ENCODE measurements around the gene MAP3K21. TPM values are rescaled to one million over a fixed set of nuclear protein-coding genes. Genes with fewer than 3 reads are reported as not detected.

Gene MAP3K21
- total RNA-seq, 1 donor from 2014 or later, result 5.4 TPM

- peaks cover 24% of the 10 kb centered on the region for H4K20me1 ChIP-seq (ENCODE audit: low read depth)
- peak; percentile 85 for DNase-seq (ENCODE audit: low spot score)
- H3K79me2 ChIP-seq (ENCODE audit: low read depth), result peaks cover 47% of the 10 kb centered on the region
- H3K27me3 Mint-ChIP-seq (ENCODE audit: insufficient read depth, low read depth), result peaks cover 2% of the 10 kb centered on the region
- H3K4me3 Mint-ChIP-seq, result peak within 1 kb of the TSS; percentile 91
- H2AFZ ChIP-seq (replicated peaks), result peak within 1 kb of the TSS; percentile 86
- H3F3A ChIP-seq (ENCODE audit: low read depth), result peaks cover 6% of the 10 kb centered on the region
- H3K9ac ChIP-seq, result no peak within 1 kb of the TSS
- no peaks in the 10 kb centered on the region for H3K36me3 Mint-ChIP-seq
- H3K9me3 ChIP-seq (ENCODE audit: low read depth), result no peaks in the 10 kb centered on the region
- H3K27ac ChIP-seq, result no peak within 1 kb of the TSS
- no peak for TF ChIP-seq EZH2 (IDR thresholded peaks at IDR 0.05)
- TF ChIP-seq, protein P1, sequence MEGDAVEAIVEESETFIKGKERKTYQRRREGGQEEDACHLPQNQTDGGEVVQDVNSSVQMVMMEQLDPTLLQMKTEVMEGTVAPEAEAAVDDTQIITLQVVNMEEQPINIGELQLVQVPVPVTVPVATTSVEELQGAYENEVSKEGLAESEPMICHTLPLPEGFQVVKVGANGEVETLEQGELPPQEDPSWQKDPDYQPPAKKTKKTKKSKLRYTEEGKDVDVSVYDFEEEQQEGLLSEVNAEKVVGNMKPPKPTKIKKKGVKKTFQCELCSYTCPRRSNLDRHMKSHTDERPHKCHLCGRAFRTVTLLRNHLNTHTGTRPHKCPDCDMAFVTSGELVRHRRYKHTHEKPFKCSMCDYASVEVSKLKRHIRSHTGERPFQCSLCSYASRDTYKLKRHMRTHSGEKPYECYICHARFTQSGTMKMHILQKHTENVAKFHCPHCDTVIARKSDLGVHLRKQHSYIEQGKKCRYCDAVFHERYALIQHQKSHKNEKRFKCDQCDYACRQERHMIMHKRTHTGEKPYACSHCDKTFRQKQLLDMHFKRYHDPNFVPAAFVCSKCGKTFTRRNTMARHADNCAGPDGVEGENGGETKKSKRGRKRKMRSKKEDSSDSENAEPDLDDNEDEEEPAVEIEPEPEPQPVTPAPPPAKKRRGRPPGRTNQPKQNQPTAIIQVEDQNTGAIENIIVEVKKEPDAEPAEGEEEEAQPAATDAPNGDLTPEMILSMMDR (IDR thresholded peaks at IDR 0.05), result no peak
- no peak for TF ChIP-seq EZH2phosphoT487 (IDR thresholded peaks at IDR 0.05)
- H3K36me3 ChIP-seq, result no peaks in the 10 kb centered on the region
- H3K4me1 ChIP-seq, result peaks cover 10% of the 10 kb centered on the region
- peak within 1 kb of the TSS; percentile 81 for H3K4me3 ChIP-seq
- no peaks in the 10 kb centered on the region for H3K27me3 ChIP-seq
- no peaks in the 10 kb centered on the region for H3K9me3 Mint-ChIP-seq
- H3K27ac Mint-ChIP-seq, result no peak within 1 kb of the TSS
- H3K4me1 Mint-ChIP-seq, result peaks cover 14% of the 10 kb centered on the region
- peak within 1 kb of the TSS; percentile 89 for H3K4me2 ChIP-seq
Measured at GRCh38 chr1:233295237-233295974, 32.1 kb upstream of the MAP3K21 start, which contains the start of gene PCNX2. Gene PCNX2, minus strand, starts transcription at chr1:233295725. Its CDS starts 247 bp downstream, at chr1:233295478.

GRCh38 chr1:233295975-233296322 is 31.6 kb upstream of the MAP3K21 start:
- no peak overlapping the region for H3K9ac ChIP-seq

GRCh38 chr1:233299450-233299849 is 28.1 kb upstream of the MAP3K21 start:
- peaks cover 8% of the 10 kb centered on the region for H3K79me2 ChIP-seq (ENCODE audit: low read depth)
- peaks cover 2% of the 10 kb centered on the region for H3K27me3 Mint-ChIP-seq (ENCODE audit: insufficient read depth, low read depth)
- no peaks in the 10 kb centered on the region for H3K27me3 ChIP-seq
- H3K9me3 Mint-ChIP-seq, result no peaks in the 10 kb centered on the region
- H3K4me2 ChIP-seq, result no peak overlapping the region
- no peak for DNase-seq (ENCODE audit: low spot score)
- no peaks in the 10 kb centered on the region for H3K9me3 ChIP-seq (ENCODE audit: low read depth)
- H3K4me3 Mint-ChIP-seq, result no peak overlapping the region
- no peaks in the 10 kb centered on the region for H4K20me1 ChIP-seq (ENCODE audit: low read depth)
- H3K4me1 ChIP-seq, result peaks cover 4% of the 10 kb centered on the region
- no peak overlapping the region for H2AFZ ChIP-seq (replicated peaks)
- H3K27ac ChIP-seq, result no peak overlapping the region
- no peaks in the 10 kb centered on the region for H3K36me3 ChIP-seq
- no peak overlapping the region for H3K4me3 ChIP-seq
- H3F3A ChIP-seq (ENCODE audit: low read depth), result peaks cover 6% of the 10 kb centered on the region
- H3K4me1 Mint-ChIP-seq, result peaks cover 11% of the 10 kb centered on the region
- H3K36me3 Mint-ChIP-seq, result no peaks in the 10 kb centered on the region
- no peak overlapping the region for H3K9ac ChIP-seq
- no peak overlapping the region for H3K27ac Mint-ChIP-seq
- TF ChIP-seq EZH2 (IDR thresholded peaks at IDR 0.05), result no peak
- TF ChIP-seq, protein P1 (IDR thresholded peaks at IDR 0.05), result no peak
- TF ChIP-seq EZH2phosphoT487 (IDR thresholded peaks at IDR 0.05), result no peak

More at GRCh38 chr1:233295975-233296322, 31.6 kb upstream of the MAP3K21 start:
- H3F3A ChIP-seq (ENCODE audit: low read depth), result peaks cover 6% of the 10 kb centered on the region
- H3K27me3 ChIP-seq, result no peaks in the 10 kb centered on the region
- TF ChIP-seq EZH2 (IDR thresholded peaks at IDR 0.05) (no peak), EZH2phosphoT487 (IDR thresholded peaks at IDR 0.05) (no peak)
- TF ChIP-seq, protein P1 (IDR thresholded peaks at IDR 0.05), result no peak
- Mint-ChIP-seq H3K4me3 (peak overlapping the region; percentile 90), H3K9me3 (no peaks in the 10 kb centered on the region), H3K27me3 (ENCODE audit: insufficient read depth, low read depth) (peaks cover 2% of the 10 kb centered on the region), H3K4me1 (peaks cover 14% of the 10 kb centered on the region), H3K36me3 (no peaks in the 10 kb centered on the region), H3K27ac (no peak overlapping the region)
- peak overlapping the region; percentile 86 for H2AFZ ChIP-seq (replicated peaks)
- H3K9me3 ChIP-seq (ENCODE audit: low read depth), result no peaks in the 10 kb centered on the region
- peaks cover 10% of the 10 kb centered on the region for H3K4me1 ChIP-seq
- peaks cover 21% of the 10 kb centered on the region for H4K20me1 ChIP-seq (ENCODE audit: low read depth)
- H3K4me3 ChIP-seq, result peak overlapping the region; percentile 81
- H3K36me3 ChIP-seq, result no peaks in the 10 kb centered on the region
- peaks cover 42% of the 10 kb centered on the region for H3K79me2 ChIP-seq (ENCODE audit: low read depth)
- H3K27ac ChIP-seq, result no peak overlapping the region
- H3K4me2 ChIP-seq, result peak overlapping the region; percentile 89
- no peak for DNase-seq (ENCODE audit: low spot score)
